ENCODE results near the gene GRIN1.

GRIN1 gene

DNA sequence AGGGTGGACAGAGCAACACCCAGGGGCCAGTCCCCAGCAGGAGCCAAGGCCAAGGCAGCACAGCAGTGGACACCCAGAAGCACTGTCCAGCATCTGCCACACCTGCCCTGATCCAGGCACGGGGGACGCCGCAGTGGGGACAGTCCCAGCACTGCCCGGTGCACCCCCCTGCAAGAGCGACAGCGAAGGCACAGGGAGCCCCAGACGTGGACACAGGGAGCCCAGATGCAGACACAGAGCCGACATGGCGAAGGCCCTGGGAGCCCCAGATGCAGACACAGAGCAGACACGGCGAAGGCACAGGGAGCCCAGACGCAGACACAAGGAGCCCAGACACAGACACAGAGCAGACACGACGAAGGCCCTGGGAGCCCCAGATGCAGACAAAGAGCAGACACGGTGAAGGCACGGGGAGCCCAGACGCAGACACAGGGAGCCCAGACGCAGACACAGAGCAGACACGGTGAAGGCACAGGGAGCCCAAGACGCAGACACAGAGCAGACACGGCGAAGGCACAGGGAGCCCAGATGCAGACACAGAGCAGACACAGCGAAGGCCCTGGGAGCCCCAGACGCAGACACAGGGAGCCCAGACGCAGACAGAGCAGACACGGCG is 45.1 kb downstream of the GRIN1 start:
- Histone ChIP-seq H3K4me2 (ENCODE audit: low read length) (no peak overlapping the region), H3K27ac (no peak overlapping the region), H3K79me2 (peaks cover 4% of the 10 kb centered on the region), H2AFZ (no peak overlapping the region), H3K4me1 (peaks cover 2% of the 10 kb centered on the region), H3K4me3 (ENCODE audit: low read depth, low read length) (no peak overlapping the region), H3K27me3 (ENCODE audit: control insufficient read depth, insufficient read depth, low read length) (no peaks in the 10 kb centered on the region), H3K9me3 (ENCODE audit: control insufficient read depth, low read length) (no peaks in the 10 kb centered on the region), H3K36me3 (ENCODE audit: control insufficient read depth, insufficient read depth, low read length) (no peaks in the 10 kb centered on the region), H3K9ac (no peak overlapping the region)
- TF ChIP-seq, protein P1, sequence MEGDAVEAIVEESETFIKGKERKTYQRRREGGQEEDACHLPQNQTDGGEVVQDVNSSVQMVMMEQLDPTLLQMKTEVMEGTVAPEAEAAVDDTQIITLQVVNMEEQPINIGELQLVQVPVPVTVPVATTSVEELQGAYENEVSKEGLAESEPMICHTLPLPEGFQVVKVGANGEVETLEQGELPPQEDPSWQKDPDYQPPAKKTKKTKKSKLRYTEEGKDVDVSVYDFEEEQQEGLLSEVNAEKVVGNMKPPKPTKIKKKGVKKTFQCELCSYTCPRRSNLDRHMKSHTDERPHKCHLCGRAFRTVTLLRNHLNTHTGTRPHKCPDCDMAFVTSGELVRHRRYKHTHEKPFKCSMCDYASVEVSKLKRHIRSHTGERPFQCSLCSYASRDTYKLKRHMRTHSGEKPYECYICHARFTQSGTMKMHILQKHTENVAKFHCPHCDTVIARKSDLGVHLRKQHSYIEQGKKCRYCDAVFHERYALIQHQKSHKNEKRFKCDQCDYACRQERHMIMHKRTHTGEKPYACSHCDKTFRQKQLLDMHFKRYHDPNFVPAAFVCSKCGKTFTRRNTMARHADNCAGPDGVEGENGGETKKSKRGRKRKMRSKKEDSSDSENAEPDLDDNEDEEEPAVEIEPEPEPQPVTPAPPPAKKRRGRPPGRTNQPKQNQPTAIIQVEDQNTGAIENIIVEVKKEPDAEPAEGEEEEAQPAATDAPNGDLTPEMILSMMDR (IDR thresholded peaks at IDR 0.05), result no peak

DNA sequence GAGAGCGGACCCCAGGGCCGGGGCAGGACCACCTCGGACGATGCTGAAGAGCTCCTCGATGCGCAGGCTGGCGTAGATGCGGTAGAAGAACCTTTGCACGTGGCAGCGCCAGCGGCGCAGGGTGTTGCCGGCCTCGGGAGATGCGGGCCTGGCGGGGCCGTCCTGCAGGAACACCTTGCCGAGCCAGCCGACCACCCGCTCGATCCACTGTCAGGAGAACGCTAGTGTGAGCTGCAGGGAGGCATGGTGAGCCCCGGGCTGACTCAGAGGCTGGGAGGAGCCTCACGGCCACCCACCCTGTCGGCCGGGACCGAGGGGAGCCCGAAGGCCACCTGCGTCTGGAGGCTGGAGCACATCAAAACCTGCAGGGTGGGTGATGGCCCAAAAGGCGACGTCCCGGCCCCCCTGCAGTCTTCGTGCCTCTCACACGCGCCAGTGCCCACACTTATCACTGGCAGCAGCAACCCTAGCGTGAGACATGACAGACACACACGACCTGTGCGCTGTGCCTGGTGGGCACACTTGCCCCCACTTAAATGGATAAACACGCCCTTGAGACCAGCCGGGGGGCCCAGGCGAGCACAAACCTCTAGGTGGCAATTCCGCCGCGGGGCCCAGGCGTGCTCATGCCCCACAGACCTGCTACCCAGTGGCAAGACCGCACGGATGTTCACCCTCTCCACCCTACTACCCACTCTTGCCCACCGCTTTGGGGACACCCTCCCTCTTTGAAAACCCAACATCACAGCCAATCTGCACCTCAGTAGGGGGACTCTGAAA is 46.1 kb downstream of the GRIN1 start:
- peaks cover 4% of the 10 kb centered on the region for H3K79me2 ChIP-seq
- H3K27ac ChIP-seq, result no peak overlapping the region
- H3K4me3 ChIP-seq (ENCODE audit: low read depth, low read length), result no peak overlapping the region
- no peaks in the 10 kb centered on the region for H3K27me3 ChIP-seq (ENCODE audit: control insufficient read depth, insufficient read depth, low read length)
- peaks cover 8% of the 10 kb centered on the region for H3K4me1 ChIP-seq
- no peak overlapping the region for H2AFZ ChIP-seq
- no peaks in the 10 kb centered on the region for H3K36me3 ChIP-seq (ENCODE audit: control insufficient read depth, insufficient read depth, low read length)
- TF ChIP-seq, protein P1 (IDR thresholded peaks at IDR 0.05), result no peak
- H3K4me2 ChIP-seq (ENCODE audit: low read length), result no peak overlapping the region
- H3K9me3 ChIP-seq (ENCODE audit: control insufficient read depth, low read length), result no peaks in the 10 kb centered on the region
- no peak overlapping the region for H3K9ac ChIP-seq

DNA sequence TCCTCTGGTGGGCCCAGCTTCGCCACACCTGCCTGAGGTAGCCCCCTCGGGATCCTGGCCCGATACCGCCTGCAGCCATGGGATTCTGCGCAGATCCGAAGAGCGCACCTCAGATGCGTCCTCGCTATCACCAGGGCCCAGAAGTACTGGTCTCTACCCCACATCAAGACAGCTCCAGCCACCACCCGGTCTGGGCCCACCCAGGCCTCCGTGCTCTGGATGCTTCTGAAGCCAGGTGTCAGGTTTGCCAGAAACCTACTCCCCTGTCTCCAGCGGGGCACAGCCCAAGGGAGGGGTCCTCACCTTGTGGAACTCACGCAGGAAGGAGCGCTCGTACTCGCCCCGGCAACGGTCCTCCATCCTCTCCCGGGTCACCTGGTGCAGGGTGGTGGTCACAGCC is 47.0 kb downstream of the GRIN1 start:
- Histone ChIP-seq H3K27me3 (ENCODE audit: control insufficient read depth, insufficient read depth, low read length) (no peaks in the 10 kb centered on the region), H3K36me3 (ENCODE audit: control insufficient read depth, insufficient read depth, low read length) (no peaks in the 10 kb centered on the region), H3K4me2 (ENCODE audit: low read length) (no peak overlapping the region), H3K9me3 (ENCODE audit: control insufficient read depth, low read length) (no peaks in the 10 kb centered on the region), H3K4me3 (ENCODE audit: low read depth, low read length) (no peak overlapping the region), H2AFZ (no peak overlapping the region), H3K27ac (no peak overlapping the region), H3K9ac (no peak overlapping the region), H3K79me2 (peaks cover 4% of the 10 kb centered on the region), H3K4me1 (peaks cover 8% of the 10 kb centered on the region)
- TF ChIP-seq, protein P1 (IDR thresholded peaks at IDR 0.05), result no peak

DNA sequence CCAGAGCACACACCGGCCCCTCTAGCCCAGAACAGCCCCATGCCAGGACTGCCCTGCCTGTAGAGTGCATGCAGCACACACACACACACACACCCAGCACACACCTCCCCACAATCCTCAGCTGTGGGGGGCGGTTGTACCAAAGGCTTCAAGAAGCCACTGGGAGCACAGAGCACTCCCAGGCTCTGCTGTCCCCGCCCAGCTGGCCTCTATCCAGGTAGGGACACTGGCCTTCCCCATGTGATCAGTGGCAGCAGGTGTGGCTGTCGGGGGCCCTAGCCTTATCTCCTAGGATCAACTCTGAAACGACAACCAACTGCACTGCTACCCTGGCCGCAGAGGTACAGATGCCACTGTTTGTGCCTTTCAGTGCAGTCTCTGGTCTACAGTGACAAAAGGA is 47.4 kb downstream of the GRIN1 start:
- Histone ChIP-seq H2AFZ (no peak overlapping the region), H3K9ac (no peak overlapping the region), H3K27ac (no peak overlapping the region), H3K36me3 (ENCODE audit: control insufficient read depth, insufficient read depth, low read length) (no peaks in the 10 kb centered on the region), H3K4me3 (ENCODE audit: low read depth, low read length) (no peak overlapping the region), H3K79me2 (peaks cover 4% of the 10 kb centered on the region), H3K27me3 (ENCODE audit: control insufficient read depth, insufficient read depth, low read length) (no peaks in the 10 kb centered on the region), H3K9me3 (ENCODE audit: control insufficient read depth, low read length) (no peaks in the 10 kb centered on the region), H3K4me2 (ENCODE audit: low read length) (peak overlapping the region; percentile 99), H3K4me1 (peaks cover 8% of the 10 kb centered on the region)
- TF ChIP-seq, protein P1 (IDR thresholded peaks at IDR 0.05), result no peak

Data from parathyroid adenoma (tissue), 2 donors.